Measurements from ENCODE around the gene SPINK8.
"Not testable (repeated sequence)": the region's sequence is repeated elsewhere in the genome, so short reads cannot be mapped to it uniquely, and the experiment has no call there.

Gene SPINK8

DNA sequence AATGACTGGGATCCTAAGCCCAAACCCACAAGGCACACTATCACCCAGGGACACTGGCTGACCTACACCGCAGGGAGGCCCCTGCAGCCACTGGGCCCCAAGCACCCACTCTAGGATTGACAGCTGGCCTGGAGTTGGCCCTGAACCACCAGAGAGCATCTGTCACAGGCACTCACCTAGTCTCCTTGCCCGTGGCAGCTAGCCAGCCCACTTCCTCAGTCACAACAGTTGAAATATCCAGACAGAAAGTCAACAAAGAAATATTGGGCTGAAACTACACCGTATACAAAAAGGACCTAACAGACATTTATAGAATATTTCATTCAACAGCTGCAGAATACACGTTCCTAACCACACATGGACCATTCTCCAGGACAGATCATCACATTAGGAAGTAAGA is 5.2 kb upstream of the SPINK8 start:
- H3K4me3 ChIP-seq (replicated peaks; ENCODE audit: low read depth, low read length): no peak overlapping the region
- H3K36me3 ChIP-seq (ENCODE audit: control insufficient read depth, insufficient read depth, low read length): no peaks in the 10 kb centered on the region
- no peak for DNase-seq (ENCODE audit: extremely low read depth, insufficient read length)
- TF ChIP-seq CTCF (IDR thresholded peaks at IDR 0.05; ENCODE audit: insufficient read depth, low read length, poor library complexity, severe bottlenecking): no peak
- H3K27me3 ChIP-seq (replicated peaks; ENCODE audit: control insufficient read depth, insufficient read depth, low read length): no peaks in the 10 kb centered on the region; the same call in 1 of the 2 replicates

GRCh38 chr3:48337536-48337935 is 4.1 kb upstream of the SPINK8 start:
- not testable (repeated sequence) for DNase-seq (ENCODE audit: extremely low read depth, insufficient read length); H3K27me3 ChIP-seq (replicated peaks; ENCODE audit: control insufficient read depth, insufficient read depth, low read length); H3K36me3 ChIP-seq (ENCODE audit: control insufficient read depth, insufficient read depth, low read length); H3K4me3 ChIP-seq (replicated peaks; ENCODE audit: low read depth, low read length)

GRCh38 chr3:48335286-48335685 is 1.8 kb upstream of the SPINK8 start:
- H3K4me3 ChIP-seq (replicated peaks; ENCODE audit: low read depth, low read length); H3K36me3 ChIP-seq (ENCODE audit: control insufficient read depth, insufficient read depth, low read length); DNase-seq (ENCODE audit: extremely low read depth, insufficient read length); H3K27me3 ChIP-seq (replicated peaks; ENCODE audit: control insufficient read depth, insufficient read depth, low read length): not testable (repeated sequence)

DNA sequence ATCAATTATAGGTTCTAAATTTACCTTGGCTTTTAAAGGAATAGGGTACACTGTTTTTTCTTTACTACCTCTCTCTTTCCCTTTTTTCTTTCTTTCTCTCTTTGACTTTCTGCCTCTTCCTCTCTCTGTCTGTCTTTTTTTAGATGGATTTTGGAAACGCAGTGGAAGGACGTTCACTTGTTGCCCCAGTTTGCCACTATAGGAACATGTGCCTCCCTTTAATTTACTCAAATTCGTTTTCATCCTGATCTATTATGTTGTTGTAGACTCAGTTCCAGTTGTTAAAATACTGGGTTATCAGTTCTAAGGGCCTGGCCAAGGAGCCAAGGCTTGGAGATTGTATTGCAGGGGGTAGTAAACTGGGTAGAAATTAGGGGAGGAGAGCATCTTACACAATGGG is 1.1 kb upstream of the SPINK8 start:
- no peaks in the 10 kb centered on the region for H3K36me3 ChIP-seq (ENCODE audit: control insufficient read depth, insufficient read depth, low read length)
- no peaks in the 10 kb centered on the region; the same call in 1 of the 2 replicates for H3K27me3 ChIP-seq (replicated peaks; ENCODE audit: control insufficient read depth, insufficient read depth, low read length)
- no peak overlapping the region for H3K4me3 ChIP-seq (replicated peaks; ENCODE audit: low read depth, low read length)
- DNase-seq (ENCODE audit: extremely low read depth, insufficient read length): no peak
- TF ChIP-seq CTCF (IDR thresholded peaks at IDR 0.05; ENCODE audit: insufficient read depth, low read length, poor library complexity, severe bottlenecking): no peak

- H3K4me3 ChIP-seq (replicated peaks; ENCODE audit: low read depth, low read length); DNase-seq (ENCODE audit: extremely low read depth, insufficient read length); H3K27me3 ChIP-seq (replicated peaks; ENCODE audit: control insufficient read depth, insufficient read depth, low read length); H3K36me3 ChIP-seq (ENCODE audit: control insufficient read depth, insufficient read depth, low read length): not testable (repeated sequence)
Measured at GRCh38 chr3:48331706-48332435, 1.6 kb downstream of the SPINK8 start.

- no peaks in the 10 kb centered on the region for H3K27me3 ChIP-seq (replicated peaks; ENCODE audit: control insufficient read depth, insufficient read depth, low read length)
- TF ChIP-seq CTCF (IDR thresholded peaks at IDR 0.05; ENCODE audit: insufficient read depth, low read length, poor library complexity, severe bottlenecking): no peak
- no peak overlapping the region for H3K4me3 ChIP-seq (replicated peaks; ENCODE audit: low read depth, low read length)
- no peaks in the 10 kb centered on the region for H3K36me3 ChIP-seq (ENCODE audit: control insufficient read depth, insufficient read depth, low read length)
- no peak for DNase-seq (ENCODE audit: extremely low read depth, insufficient read length)
Measured at GRCh38 chr3:48320996-48321395, 12.5 kb downstream of the SPINK8 start.

DNA sequence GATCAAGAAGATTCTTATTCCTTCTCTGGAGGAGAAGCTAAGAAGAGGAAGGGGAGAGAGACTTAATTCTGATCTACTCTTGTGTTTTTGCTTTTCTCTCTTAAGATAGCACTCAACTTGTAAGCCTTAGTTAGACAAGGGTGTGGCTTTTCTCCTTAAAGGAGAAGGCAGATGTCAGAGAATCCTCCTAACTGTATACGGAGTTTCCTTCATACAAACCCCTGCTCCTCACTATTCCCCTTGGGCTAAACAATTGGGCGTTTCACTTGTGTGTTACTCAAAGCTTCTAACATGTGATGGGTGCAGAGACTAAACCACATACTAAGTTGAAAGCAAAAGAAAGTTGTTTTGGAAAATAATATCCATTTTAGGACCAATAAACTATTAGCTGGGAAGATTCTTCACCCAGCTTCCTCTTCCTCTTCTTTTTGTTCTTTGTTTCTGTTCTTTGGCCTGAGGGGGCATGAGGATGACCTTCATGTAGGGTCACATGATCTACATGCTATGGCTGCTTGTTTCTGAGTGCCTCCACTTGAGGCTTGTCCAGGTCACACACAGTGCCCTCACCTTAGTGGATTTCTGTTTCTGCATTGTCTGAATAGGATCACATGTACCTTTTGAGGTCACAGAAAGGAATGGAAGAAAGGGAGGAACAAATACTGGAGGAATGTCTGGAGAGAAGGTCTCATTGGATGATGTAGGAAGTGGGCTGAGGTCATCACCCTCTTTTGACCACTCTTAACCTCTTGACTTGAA is 14.6 kb downstream of the SPINK8 start:
- TF ChIP-seq CTCF (IDR thresholded peaks at IDR 0.05; ENCODE audit: insufficient read depth, low read length, poor library complexity, severe bottlenecking): no peak
- Histone ChIP-seq H3K36me3 (ENCODE audit: control insufficient read depth, insufficient read depth, low read length) (no peaks in the 10 kb centered on the region), H3K4me3 (replicated peaks; ENCODE audit: low read depth, low read length) (no peak overlapping the region), H3K27me3 (replicated peaks; ENCODE audit: control insufficient read depth, insufficient read depth, low read length) (no peaks in the 10 kb centered on the region)
- DNase-seq (ENCODE audit: extremely low read depth, insufficient read length): no peak
